ENCODE measurements around the gene XK.

DNA sequence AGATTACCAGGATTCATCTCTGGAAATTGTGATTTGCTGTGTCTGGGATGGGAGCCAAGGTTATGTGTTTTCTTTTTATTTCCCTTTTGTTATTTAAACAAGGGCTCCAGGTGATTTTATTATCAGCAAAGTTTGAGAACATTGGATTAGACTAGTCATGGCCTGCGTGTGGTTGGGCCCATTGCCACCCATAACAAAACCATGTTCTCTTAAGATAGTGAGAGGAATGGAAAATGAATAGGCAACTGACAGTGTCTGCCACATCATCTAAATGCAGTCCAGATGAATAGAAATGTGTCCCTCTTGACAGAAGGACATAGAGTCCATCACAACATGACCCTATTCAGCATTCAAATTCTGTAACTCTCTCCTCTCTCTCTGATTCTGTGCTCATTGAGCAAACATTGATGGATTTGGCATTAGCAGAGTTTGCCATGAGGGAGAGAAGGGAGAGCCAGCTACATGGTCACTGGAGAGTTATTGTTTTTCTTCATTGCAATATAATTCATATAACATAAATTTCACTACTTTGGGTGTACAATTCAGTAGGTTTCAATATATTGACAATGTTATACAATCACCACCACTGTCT lies 11.7 kb downstream of the XK start:
- no peak for TF ChIP-seq POLR2A (IDR thresholded peaks at IDR 0.05)
- TF ChIP-seq, protein P1, sequence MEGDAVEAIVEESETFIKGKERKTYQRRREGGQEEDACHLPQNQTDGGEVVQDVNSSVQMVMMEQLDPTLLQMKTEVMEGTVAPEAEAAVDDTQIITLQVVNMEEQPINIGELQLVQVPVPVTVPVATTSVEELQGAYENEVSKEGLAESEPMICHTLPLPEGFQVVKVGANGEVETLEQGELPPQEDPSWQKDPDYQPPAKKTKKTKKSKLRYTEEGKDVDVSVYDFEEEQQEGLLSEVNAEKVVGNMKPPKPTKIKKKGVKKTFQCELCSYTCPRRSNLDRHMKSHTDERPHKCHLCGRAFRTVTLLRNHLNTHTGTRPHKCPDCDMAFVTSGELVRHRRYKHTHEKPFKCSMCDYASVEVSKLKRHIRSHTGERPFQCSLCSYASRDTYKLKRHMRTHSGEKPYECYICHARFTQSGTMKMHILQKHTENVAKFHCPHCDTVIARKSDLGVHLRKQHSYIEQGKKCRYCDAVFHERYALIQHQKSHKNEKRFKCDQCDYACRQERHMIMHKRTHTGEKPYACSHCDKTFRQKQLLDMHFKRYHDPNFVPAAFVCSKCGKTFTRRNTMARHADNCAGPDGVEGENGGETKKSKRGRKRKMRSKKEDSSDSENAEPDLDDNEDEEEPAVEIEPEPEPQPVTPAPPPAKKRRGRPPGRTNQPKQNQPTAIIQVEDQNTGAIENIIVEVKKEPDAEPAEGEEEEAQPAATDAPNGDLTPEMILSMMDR (IDR thresholded peaks at IDR 0.05 in 4 of 5, conservative IDR thresholded peaks at IDR 0.05 in 1 of 5) = no peak

All from gastrocnemius medialis (tissue), 4 donors.